Measurements from ENCODE around the gene NRL.
"Not testable (repeated sequence)": the region's sequence is repeated elsewhere in the genome, so short reads cannot be mapped to it uniquely, and the experiment has no call there.

NRL gene

DNA sequence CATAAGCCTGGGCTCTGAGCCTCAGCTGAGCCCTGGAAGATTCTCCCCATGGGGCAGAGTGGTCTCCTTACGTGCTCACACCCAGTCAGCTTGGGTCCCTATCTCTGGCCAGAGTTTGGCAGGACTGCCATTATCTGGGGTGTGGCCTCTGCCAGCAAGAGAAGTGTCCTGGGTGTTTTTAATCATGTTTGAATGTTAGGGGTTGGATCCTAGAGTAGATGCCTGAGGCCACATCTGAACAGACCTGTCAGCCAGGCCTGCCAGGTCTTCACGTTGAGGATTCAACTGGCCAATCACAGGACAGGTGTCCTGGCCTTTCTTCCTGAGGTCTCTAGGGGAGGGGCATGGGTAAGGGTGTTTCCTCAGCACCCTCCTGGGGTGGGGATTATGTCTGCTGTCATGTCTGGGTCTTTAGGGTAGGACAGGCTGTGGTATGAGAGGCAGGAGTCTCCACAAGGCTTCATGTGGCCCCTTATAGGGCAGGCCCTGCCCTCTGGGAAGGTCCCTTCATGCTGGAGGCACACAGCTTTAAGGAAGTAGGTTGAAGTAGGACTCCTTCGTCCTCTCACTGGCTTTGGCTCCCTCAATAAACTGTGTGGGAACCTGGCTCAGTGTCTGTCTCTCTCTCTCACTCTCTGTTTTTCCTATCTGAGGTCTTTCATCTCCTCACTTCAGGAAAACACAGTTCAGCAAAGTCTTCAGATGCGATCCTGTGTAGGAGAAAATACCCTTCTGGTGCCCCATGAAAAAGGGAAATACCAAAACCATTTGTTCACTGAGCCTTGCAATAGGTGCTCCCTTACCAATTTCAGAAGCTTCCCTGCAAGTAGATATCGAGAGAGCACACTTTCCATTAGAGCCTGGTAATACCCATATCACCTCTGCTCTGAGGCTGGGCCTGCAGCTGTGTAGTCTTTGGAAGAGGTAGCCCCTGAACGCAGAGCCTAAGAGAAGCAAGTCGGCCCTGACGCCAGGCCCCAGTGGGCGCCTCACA lies 9.0 kb upstream of the NRL start:
- no peak for DNase-seq

DNA sequence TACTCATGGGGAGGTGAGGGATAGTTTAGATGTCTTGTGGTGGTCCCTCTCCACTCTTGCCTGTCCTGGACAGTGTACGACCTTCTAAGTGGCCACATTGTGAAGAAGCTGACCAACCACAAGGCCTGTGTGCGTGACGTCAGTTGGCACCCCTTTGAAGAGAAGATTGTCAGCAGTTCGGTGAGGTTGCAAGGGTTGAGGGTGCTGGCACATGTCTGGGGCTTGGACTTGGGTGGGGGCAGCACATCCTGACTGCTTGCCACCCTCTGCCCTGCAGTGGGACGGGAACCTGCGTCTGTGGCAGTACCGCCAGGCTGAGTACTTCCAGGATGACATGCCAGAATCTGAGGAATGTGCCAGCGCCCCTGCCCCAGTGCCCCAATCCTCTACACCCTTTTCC lies 8.1 kb upstream of the NRL start:
- DNase-seq = no peak

DNA sequence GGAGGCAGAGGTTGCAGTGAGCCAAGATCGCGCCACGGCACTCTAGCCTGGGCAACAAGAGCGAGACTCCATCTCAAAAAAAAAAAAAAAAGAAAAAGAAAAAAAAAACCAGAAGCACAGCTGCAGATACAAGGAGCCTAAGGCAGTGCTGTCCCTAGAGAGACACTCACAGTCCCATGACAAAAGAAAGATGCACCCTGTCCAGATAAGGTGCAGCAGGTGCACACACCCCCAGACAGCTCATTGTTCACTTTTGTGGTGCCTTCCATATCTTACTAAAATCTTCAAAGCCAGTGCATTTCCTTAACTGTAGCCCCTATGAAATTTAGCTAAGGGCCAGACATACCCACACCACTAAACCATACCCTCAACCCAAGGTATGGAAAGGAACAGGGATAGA lies 7.7 kb upstream of the NRL start:
- DNase-seq = no peak

DNA sequence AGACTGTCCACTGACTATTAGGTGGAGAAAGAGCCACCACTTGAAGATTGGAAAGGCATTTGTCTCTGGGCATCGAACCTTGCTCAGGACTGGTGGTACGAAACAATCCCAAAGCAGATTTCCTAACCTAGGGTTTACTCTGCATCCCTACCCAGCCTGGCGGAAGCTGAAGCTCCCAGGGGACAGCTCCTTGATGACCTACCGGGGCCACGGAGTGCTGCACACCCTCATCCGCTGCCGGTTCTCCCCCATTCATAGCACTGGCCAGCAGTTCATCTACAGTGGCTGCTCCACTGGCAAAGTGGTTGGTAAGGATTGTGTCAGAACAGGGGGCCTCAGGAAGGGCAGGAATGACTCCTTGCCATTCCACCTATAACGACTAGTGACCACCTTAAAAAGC lies 6.5 kb upstream of the NRL start:
- DNase-seq = no peak

DNA sequence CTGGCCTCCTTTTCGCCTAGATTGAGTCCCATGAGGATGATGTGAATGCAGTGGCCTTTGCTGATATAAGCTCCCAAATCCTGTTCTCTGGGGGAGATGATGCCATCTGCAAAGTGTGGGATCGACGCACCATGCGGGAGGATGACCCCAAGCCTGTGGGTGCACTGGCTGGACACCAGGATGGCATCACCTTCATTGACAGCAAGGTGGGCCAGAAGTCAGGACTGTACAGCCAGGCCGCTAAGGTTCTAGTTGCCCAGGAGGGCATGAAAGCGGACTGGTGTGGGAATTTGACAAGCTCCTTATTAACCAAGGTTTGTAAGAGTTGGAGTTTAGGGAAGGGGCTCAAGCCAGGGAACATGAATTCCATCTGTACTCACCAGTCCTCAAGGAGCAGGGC lies 4.9 kb upstream of the NRL start:
- DNase-seq = no peak

DNA sequence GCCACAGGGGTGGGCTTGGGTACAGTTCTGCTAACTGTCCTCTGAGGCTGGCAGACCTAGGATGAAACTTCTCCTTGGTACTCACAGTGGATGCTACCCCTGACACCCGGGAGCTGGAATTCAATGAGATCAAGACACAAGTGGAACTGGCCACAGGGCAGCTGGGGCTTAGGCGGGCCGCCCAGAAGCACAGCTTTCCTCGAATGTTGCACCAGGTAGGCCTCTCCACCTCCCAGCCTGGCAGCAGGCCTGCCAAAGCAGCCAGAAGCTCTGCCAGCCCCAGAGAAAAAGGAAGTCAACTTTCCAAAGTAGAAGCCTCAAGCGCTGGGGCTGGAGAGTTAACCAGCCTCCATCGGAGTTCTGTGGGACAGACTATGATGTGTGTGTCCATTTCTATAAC lies 2.4 kb upstream of the NRL start:
- DNase-seq = no peak

DNA sequence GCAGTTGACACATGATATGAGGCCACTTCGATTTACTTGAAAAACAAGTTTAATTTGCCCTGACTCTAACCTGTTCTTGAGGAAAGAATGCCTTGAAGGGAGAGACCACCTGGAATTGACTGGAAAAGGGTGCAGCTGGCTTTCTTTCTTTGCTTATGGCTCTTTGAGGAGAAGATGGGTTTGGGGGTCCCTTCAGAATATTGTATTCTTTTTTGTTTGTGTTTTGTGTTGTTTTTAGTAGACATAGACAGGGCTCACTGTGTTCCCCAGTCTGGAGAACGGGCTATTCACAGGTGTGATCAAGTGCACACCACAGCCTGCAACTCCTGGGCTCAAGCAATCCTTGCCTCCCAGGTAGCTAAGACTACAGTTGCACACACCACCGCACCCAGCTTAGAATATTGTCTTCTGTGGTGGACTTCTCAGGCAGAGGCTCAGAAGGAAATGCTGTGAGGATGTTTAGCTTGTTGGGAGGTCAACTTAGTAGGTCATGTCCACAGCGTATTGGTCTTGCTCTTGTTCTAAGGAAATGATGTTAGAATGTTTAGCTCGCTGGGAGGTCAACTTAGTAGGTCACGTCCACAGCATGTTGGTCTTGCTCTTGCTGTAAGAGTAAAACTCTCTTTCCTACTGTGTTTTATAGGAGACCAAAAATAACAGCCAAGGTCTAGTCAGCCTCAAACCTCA lies 1.5 kb upstream of the NRL start:
- no peak for DNase-seq

DNA sequence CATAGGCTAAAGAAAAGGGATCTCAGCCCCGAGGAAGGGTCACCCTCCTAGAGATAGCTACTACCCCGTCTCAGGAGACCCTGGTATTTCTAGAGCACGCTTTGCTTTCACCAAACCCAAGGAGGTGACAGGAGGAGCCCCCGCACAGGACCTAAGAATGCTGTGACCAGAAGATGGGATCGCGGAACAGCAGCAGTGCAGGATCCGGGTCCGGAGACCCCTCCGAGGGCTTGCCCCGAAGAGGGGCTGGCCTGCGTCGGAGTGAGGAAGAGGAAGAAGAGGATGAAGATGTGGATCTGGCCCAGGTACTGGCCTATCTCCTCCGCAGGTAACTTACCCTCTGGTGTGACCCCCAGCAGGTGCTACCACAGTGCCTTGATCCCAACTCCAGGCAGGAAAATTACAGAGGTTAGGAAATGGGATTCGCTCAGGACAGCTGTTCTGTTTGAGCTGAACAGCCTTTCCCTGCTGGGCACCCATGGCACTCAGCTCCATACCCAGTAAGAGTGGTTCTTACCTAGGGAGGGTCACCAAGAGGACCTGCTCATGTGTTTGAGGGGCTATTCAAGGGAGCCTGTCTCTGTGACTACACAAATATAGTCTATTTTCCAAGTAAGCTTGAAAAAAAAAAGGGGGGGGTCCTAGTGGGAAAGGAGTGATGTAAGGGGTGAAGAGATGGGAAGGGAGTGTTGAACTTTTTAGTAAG lies 826 bp upstream of the NRL start:
- DNase-seq = no peak

DNA sequence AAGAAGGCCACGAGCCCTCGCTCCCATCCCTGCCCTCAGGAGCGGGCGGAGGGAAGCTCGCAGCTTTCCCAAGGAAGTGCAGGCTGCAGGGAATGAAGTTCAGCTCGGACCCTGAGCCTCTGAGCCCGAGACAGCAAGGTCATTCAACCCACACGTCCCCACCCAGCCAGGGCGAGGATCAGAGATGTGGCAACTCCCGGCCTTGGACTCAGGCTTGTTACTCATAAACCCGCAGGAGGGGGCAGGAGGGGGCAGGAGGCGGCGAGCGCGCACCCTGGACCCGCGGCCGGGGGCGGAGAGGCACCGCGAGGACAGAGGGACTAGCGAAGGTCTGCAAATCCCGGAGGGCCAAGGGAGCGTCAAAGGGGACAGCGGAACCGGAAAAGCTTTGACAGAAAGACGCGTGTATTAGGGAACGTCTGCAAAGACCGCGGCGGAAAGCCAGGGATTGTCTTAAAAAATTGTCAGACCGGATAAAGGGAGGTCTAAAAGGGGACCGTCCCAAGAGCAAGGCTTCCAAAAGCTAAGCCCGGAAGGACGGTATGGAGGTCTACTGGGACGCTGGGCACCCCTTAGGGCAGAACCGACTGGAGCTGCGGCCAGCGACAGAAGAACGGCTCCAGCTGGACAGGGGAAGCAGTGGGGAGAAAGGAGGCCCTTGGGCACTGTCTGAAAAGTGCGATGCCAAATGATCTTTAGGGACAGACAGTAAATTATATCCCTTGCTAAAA lies 783 bp downstream of the NRL start:
- DNase-seq = peak; percentile 87

DNA sequence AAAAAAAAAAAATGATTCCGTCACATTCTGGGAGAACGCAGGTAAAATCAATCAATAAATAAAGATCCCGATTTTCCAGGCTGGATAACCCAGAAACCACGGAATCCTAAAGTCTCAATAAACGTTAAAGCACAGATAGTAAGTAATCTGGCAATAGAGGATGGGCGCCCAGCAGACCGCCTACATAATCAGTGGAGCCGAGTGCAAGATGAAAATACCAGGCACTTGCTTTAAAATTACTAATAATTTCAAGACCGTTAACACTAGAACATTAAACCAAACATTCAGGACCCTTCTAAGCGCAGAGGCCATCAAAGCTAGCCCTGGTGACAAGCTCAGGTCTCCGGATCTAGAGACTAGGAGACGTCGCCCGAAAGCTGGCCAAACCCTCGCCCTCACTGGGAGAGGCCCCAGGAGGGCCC lies 1.4 kb downstream of the NRL start:
- no peak for DNase-seq

DNA sequence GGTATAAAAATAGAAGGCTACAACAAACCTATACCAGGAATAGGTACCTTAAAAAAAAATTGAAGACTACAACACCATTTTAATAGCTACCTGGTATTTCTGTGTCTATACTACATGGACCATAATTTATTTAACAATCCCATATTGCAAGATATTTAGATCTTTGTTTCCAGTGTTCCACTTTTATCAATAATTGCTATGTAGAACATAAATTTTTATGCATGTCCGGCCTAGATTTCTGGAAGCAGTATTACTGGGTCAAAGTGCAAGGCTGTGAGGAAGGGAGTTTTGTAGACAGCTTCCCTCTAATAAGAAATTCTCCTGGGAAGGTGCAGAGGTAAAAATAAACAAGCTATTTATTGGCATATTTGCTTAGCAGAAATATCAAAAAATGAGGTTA lies 4.2 kb downstream of the NRL start:
- no peak for DNase-seq

DNA sequence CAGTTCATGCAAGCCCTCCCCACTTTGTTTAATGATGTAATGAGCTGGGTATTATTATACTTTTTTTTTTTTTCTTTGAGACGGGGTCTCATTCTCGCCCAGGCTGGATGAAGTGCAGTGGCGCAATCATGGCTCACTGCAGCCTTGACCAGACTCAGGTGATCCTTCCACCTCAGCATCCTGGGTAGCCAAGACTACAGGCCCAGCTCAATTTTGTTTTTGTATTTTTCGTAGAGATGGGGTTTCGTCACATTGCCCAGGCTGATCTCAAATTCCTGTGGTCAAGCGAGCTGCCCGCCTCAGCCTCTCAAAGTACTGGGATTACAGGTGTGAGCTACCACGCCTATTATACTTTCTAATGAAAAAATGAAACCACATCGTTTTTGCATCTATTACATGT lies 4.7 kb downstream of the NRL start:
- no peak for DNase-seq

DNA sequence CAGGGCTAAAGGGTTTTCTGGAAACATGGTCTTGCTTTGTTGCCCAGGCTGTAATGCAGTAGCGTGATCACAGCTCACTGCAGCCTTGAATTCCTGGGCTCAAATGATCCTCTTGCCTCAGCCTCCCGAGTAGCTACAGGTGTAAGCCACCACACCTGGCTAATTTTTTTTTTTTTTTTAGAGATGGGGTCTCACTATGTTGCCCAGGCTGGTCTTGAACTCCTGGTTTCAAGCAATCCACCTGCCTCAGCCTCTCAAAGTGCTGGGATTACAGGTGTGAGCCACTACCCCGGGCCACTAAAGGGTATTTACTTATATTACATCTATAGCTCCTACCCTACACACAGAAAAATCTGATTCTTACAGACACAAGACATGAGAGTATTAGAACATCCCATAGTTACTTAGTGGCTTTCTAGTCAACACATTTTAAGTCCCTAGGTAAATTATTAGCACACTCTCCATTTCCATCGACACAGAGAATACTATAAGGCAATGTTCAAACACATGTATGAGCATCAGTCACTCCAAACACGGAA lies 6.3 kb downstream of the NRL start:
- no peak for DNase-seq

DNA sequence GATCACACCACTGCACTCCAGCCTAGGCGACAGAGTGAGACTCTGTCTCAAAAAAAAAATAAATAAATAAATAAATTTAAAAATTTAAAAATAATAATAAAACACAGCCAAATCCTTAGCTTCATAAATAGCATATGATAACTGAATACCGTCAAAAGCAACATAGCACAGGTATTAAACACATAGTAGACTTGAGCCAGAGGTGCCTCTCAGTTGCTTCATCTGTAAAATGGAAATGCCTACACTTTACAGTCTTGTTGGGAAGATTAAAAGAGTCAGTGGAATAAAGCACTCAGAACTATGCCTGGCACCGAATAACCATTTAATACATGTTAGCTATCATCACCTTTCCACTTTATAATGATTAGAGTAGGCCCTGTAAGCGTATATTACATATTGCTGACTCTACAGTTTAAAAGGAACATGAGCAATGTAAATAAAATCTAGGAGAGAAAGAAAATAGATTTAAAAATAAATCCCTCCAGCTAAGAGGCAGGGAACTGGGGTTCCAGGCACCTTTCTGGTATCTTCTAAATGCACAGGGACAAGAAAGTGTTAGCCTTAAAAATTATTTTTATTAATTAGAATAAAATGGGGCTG lies 8.0 kb downstream of the NRL start:
- no peak for DNase-seq

DNA sequence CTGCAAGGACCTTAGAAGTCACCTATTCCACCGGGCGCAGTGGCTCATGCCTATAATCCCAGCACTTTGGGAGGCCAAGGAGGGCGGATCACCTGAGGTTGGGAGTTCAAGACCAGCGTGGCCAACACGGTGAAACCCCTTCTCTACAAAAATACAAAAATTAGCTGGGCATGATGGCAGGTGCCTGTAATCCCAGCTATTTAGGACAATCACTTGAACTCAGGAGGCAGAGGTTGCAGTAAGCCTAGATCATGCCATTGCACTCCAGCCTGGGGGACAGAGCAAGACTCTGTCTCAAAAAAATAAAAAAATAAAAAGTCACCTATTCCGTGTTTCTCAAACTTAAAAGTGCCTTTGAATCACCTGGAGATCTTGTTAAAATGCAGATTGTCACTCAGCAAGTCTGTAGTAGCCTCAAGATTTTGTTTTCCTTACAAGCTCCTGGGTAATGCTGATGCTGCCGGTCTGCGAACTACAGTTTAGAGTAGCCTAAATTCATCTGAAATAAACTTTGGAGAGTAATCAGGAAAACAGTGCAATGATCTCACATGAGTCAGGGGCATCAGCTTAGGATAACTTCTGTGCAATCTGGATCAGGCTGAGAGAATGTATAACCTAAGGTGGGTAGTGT lies 9.0 kb downstream of the NRL start:
- not testable (repeated sequence) for DNase-seq

DNA sequence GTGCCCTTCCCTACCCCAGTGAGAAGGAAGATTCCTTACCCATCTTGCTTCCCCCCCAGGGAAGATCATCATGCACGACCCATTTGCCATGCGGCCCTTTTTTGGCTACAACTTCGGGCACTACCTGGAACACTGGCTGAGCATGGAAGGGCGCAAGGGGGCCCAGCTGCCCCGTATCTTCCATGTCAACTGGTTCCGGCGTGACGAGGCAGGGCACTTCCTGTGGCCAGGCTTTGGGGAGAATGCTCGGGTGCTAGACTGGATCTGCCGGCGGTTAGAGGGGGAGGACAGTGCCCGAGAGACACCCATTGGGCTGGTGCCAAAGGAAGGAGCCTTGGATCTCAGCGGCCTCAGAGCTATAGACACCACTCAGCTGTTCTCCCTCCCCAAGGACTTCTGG lies 11.3 kb downstream of the NRL start:
- DNase-seq = no peak

DNA sequence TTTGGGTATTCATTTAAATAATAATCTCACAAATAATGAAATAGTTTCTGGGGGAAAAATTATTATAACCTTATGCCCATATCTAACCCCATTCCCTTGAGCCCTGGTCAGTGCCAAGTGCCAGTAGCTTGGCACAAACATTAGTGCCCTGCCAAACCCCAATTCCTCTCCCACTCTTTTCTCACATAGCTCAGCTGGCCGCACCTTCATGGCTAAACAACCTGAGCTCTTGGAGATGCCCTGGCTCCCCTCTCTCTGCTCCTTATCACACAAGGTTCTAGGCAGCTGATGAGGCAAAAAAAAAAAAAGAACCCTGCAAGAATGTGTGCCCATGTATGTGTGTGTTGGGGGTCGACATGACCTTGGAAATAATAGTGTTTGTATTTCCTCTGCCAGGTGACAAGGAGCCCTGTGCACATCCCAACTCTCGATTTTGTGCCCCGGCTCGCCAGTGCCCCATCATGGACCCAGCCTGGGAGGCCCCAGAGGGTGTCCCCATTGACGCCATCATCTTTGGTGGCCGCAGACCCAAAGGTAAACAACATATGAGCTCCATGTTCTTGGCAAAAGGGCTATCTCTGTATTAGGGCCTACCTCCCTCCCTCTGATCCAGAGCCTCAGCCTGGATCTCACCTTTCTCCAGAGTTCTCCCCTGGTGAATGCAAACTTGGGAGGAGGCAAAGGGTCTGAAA lies 12.2 kb downstream of the NRL start:
- DNase-seq = no peak

DNA sequence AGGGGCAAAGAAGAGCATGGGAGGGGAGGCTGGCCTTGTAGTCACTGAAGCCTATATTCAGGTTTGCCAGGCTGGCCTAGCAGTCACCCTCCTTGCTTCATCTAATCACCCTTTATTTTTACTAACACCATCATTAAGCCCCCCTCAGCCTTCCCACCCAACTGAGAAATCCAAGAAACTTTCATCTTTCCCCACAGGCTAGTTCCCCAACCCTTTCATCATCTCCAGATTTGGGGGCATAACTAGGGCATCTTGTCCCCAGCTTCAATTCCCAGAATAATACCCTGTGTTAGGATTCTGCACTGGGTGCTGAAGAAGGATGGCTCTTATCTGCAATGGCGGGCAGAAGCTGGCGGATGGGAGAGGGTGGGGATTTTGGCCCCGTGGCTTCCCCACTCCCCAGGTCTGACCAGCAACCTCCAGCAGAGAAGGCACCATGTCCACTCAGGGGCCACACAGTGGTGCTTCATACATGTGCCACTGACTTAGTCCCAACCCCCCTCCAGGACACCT lies 13.7 kb downstream of the NRL start:
- no peak for DNase-seq

DNA sequence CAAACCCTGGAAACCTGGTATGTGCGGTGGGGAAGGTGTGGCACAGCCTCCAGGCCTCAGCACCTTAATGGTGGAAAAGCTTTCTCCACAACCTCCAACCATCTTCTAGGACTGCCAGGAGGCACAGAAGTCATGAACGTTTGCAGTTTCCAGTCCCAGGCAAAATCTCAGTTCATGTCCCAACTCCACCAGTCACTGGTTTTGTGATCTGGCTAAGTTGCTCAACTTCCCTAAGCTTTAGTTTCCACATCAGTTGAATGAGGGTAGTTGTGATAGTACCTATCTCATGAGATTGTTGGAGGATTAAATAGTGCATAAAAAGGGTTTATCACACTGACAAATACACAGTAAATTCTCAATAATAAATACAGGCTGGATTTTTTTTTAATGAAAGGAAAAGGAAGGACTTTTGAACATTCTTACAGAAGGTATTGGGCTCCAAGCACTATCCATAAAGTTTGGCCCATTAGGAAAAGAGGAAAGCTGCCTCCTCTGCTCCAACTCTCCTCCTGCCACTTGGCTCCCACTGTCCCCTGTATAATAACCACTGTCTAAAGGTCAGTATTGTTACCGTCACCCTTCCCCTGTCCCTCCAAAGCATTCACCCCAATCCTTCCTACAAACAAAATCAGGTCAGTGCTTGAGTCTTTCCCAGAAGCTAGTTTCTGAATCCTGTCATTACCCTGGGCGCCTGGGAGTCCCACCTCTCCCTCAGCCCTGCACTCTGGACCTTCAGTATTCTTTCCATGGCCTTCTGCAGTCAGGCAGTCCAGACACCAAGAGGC lies 14.4 kb downstream of the NRL start:
- DNase-seq = no peak
